Fibroblast of skin of right biceps (primary cell): Measurements from ENCODE around the gene CDC42EP2.

ENCODE experiments used
- DNase-seq: peaks from one replicate; pipeline ENCODE4 v3.0.0-alpha.2; 2013

The CDC42EP2 gene

GRCh38 chr11:65362966-65363365 lies 48.3 kb downstream of the CDC42EP2 start:
- no peak for DNase-seq

GRCh38 chr11:65363770-65364169 lies 49.1 kb downstream of the CDC42EP2 start:
- DNase-seq, result no peak

GRCh38 chr11:65366340-65366773 lies 51.7 kb downstream of the CDC42EP2 start:
- DNase-seq, result peak; percentile 79

GRCh38 chr11:65370659-65371049 lies 56.0 kb downstream of the CDC42EP2 start:
- no peak for DNase-seq
